Measurements from ENCODE around the gene ZNF284. TPM values are rescaled to one million over a fixed set of nuclear protein-coding genes. Genes with fewer than 3 reads are reported as not detected.

ZNF284 gene
- total RNA-seq, 4 donors from 2014 or later = 1.8 to 3.1 (median 2.0) TPM

GRCh38 chr19:44042147-44042546 lies 29.8 kb upstream of the ZNF284 start:
- no peaks in the 10 kb centered on the region for H3K4me1 ChIP-seq
- no peak for TF ChIP-seq EP300 (IDR thresholded peaks at IDR 0.05)
- H3K4me3 ChIP-seq = no peak overlapping the region
- no peak for DNase-seq (ENCODE audit: low spot score in 2 of 2)
- H3K27ac ChIP-seq = no peak overlapping the region
- 79 to 82% methylated on average over 2 of the region's 2 CpGs for WGBS, 2 donors
- H3K27me3 ChIP-seq = no peaks in the 10 kb centered on the region
- peaks cover 0 to 72% (median 5%) of the 10 kb centered on the region in 4 donors for H3K9me3 ChIP-seq
- no peaks in the 10 kb centered on the region for H3K36me3 ChIP-seq

DNA sequence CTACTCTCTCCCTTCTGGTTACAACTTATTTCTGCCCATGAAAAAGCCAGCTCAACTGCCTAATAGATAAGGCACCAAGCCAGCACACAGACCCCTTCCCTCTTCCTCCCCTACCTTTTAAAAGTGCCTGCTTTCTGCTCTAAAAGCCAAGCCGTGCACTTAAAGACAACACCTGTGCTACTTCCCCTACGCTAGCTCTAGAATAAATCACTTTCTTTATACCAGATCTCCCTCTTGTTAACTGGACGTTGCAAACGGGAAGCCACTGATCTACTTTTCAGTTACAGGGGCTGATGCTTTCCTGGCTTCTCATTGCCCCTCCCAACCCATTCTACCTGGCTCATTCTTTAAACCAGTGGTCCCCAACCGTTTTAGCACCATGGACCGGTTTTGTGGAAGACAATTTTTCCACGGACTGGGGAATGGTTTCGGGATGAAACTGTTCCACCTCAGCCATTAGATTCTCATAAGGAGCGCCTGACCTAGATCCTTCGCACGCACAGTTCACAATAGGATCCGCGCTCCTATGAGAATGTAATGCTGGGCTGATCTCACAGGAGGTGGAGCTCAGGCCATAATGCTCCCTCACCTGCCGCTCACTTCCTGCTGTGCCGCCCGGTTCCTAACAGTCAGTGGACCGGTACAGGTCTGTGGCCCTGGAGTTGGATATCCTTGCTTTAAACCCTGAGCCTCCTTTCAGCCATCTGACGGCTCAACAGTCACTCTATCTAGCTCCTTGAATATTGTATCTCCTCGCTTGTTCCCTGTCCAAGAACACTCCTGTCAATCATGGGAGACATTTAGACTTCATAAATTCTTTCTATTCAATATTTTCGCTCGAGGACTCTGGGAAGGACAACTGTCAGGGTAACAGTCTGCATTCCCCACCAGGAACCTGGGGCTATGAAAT lies 21.0 kb upstream of the ZNF284 start:
- TF ChIP-seq EP300 (IDR thresholded peaks at IDR 0.05) (no peak), CTCF (IDR thresholded peaks at IDR 0.05) (no peak), POLR2A (IDR thresholded peaks at IDR 0.05) (no peak)
- Histone ChIP-seq H3K4me3 (peak overlapping the region; percentile 52 to 70 (median 60)), H3K9me3 (peaks cover 0 to 23% (median 0%) of the 10 kb centered on the region in 4 donors), H3K27ac (peak overlapping the region in 3 of 4 donors; percentile 39 to 81 (median 42)), H3K27me3 (peaks cover 0 to 10% of the 10 kb centered on the region in 2 donors), H3K36me3 (peaks cover 2 to 19% (median 3%) of the 10 kb centered on the region in 3 donors), H3K4me1 (peaks cover 0 to 16% (median 2%) of the 10 kb centered on the region in 4 donors)
- no peak for DNase-seq (ENCODE audit: low spot score in 2 of 2)
- 13 to 17% methylated on average over 21 of the region's 21 CpGs for WGBS, 2 donors

GRCh38 chr19:44051650-44052402 lies 20.1 kb upstream of the ZNF284 start, which contains the start of gene ZNF223:
ZNF223 (plus strand) TSS chr19:44052036; CDS start chr19:44055177, 3,141 bp downstream.
- H3K9me3 ChIP-seq = peaks cover 0 to 20% (median 0%) of the 10 kb centered on the region in 4 donors
- peak within 1 kb of the TSS; percentile 52 to 70 (median 60) for H3K4me3 ChIP-seq
- peaks cover 0 to 10% of the 10 kb centered on the region in 2 donors for H3K27me3 ChIP-seq
- no peak for TF ChIP-seq CTCF (IDR thresholded peaks at IDR 0.05)
- TF ChIP-seq EP300 (IDR thresholded peaks at IDR 0.05) = peak; percentile 80 to 92
- no peak for TF ChIP-seq POLR2A (IDR thresholded peaks at IDR 0.05)
- H3K36me3 ChIP-seq = peaks cover 3 to 25% (median 3%) of the 10 kb centered on the region in 3 donors
- DNase-seq (ENCODE audit: low spot score in 2 of 2) = peak; percentile 85 to 92
- WGBS, 2 donors = 1% methylated on average over 37 of the region's 38 CpGs
- peaks cover 0 to 16% (median 2%) of the 10 kb centered on the region in 4 donors for H3K4me1 ChIP-seq
- H3K27ac ChIP-seq = peak within 1 kb of the TSS in 3 of 4 donors; percentile 59 to 81 (median 67)

GRCh38 chr19:44055870-44056269 lies 16.1 kb upstream of the ZNF284 start:
- TF ChIP-seq POLR2A (IDR thresholded peaks at IDR 0.05) (no peak), CTCF (IDR thresholded peaks at IDR 0.05) (no peak), EP300 (IDR thresholded peaks at IDR 0.05) (no peak)
- no peak overlapping the region for H3K4me3 ChIP-seq
- peaks cover 0 to 35% (median 0%) of the 10 kb centered on the region in 4 donors for H3K9me3 ChIP-seq
- peaks cover 0 to 15% (median 2%) of the 10 kb centered on the region in 4 donors for H3K4me1 ChIP-seq
- H3K27ac ChIP-seq = no peak overlapping the region
- no peaks in the 10 kb centered on the region for H3K27me3 ChIP-seq
- DNase-seq (ENCODE audit: low spot score in 2 of 2) = no peak
- 91 to 95% methylated on average over 5 of the region's 5 CpGs for WGBS, 2 donors
- peaks cover 3 to 65% (median 9%) of the 10 kb centered on the region in 3 donors for H3K36me3 ChIP-seq

DNA sequence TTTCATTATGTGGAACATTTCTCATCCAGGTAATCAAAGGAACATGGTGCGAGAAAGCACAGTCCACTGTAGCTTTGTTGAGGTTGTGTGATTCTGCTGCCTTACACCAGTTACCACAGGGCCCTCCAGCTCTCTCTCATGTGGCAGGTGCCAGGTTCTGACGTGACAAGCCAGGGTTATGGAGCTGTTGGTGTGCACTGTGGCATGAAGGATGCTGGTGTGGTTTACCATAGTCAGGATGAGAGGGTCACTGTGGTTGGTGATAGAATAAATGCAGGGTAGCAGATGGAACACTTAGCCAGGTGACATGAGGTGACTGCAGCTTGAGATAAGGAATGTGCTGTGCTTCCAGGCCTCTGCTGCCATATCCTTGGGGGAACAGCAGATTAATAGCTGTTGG lies 12.7 kb upstream of the ZNF284 start:
- no peak overlapping the region for H3K4me3 ChIP-seq
- no peaks in the 10 kb centered on the region for H3K4me1 ChIP-seq
- no peaks in the 10 kb centered on the region for H3K27me3 ChIP-seq
- H3K36me3 ChIP-seq = peaks cover 3 to 97% (median 25%) of the 10 kb centered on the region in 3 donors
- TF ChIP-seq EP300 (IDR thresholded peaks at IDR 0.05) (no peak), CTCF (IDR thresholded peaks at IDR 0.05) (no peak), POLR2A (IDR thresholded peaks at IDR 0.05) (no peak)
- H3K9me3 ChIP-seq = peaks cover 0 to 65% (median 2%) of the 10 kb centered on the region in 4 donors
- DNase-seq (ENCODE audit: low spot score in 2 of 2) = no peak
- no peak overlapping the region for H3K27ac ChIP-seq
- 88 to 90% methylated on average over 2 of the region's 2 CpGs for WGBS, 2 donors
